GM19351 (cell line): Measurements from ENCODE around the gene SLC24A3.

Experiments used
- ATAC-seq: cut with Tn5 transposase; IDR thresholded peaks from one replicate; pipeline ENCODE4 v1.9.1; 2021; ENCODE audit warnings: mild to moderate bottlenecking, moderate library complexity; ENCODE audit not compliant: unreplicated experiment

SLC24A3 gene

GRCh38 chr20:19269737-19270340 is 57.4 kb downstream of the SLC24A3 start:
- no peak for ATAC-seq

GRCh38 chr20:19271879-19272651 is 59.6 kb downstream of the SLC24A3 start:
- ATAC-seq, result no peak

- no peak for ATAC-seq
These were observed 60.7 kb downstream of the SLC24A3 start for GRCh38 chr20:19272976-19273654.

GRCh38 chr20:19274001-19274400 is 61.6 kb downstream of the SLC24A3 start:
- ATAC-seq, result no peak

GRCh38 chr20:19274412-19275015 is 62.1 kb downstream of the SLC24A3 start:
- ATAC-seq, result no peak

GRCh38 chr20:19275038-19275629 is 62.7 kb downstream of the SLC24A3 start:
- ATAC-seq, result no peak

GRCh38 chr20:19275630-19276071 is 63.2 kb downstream of the SLC24A3 start:
- no peak for ATAC-seq

- ATAC-seq, result no peak
These were observed 64.9 kb downstream of the SLC24A3 start for GRCh38 chr20:19277381-19277780.

GRCh38 chr20:19283490-19284025 is 71.1 kb downstream of the SLC24A3 start:
- no peak for ATAC-seq

GRCh38 chr20:19284400-19285178 is 72.1 kb downstream of the SLC24A3 start:
- no peak for ATAC-seq

GRCh38 chr20:19285436-19285835 is 73.0 kb downstream of the SLC24A3 start:
- no peak for ATAC-seq

- ATAC-seq, result no peak
These were observed 75.6 kb downstream of the SLC24A3 start for GRCh38 chr20:19288061-19288460.

GRCh38 chr20:19288636-19289035 is 76.2 kb downstream of the SLC24A3 start:
- no peak for ATAC-seq

- ATAC-seq, result no peak
These were observed 77.0 kb downstream of the SLC24A3 start for GRCh38 chr20:19289451-19289850.

GRCh38 chr20:19291024-19291817 is 78.8 kb downstream of the SLC24A3 start:
- ATAC-seq, result no peak

GRCh38 chr20:19291818-19292132 is 79.3 kb downstream of the SLC24A3 start:
- no peak for ATAC-seq

GRCh38 chr20:19292254-19292653 is 79.8 kb downstream of the SLC24A3 start:
- no peak for ATAC-seq

GRCh38 chr20:19295076-19295475 is 82.6 kb downstream of the SLC24A3 start:
- ATAC-seq, result no peak

GRCh38 chr20:19298652-19299051 is 86.2 kb downstream of the SLC24A3 start:
- ATAC-seq, result no peak
